IPS-NIHi11 (cell line): ENCODE measurements around the gene PAX6.
"Not testable (repeated sequence)": the region's sequence is repeated elsewhere in the genome, so short reads cannot be mapped to it uniquely, and the experiment has no call there.

ENCODE experiments used
- DNase-seq: peaks from one replicate; pipeline ENCODE4 v3.0.0; 2012; ENCODE audit warnings: mixed read lengths, low spot score

PAX6 gene

GRCh38 chr11:31767685-31768084, 43.4 kb downstream of the PAX6 start:
- no peak for DNase-seq

GRCh38 chr11:31767066-31767465, 44.1 kb downstream of the PAX6 start:
- DNase-seq, result no peak

- no peak for DNase-seq
These were observed 46.4 kb downstream of the PAX6 start for GRCh38 chr11:31764766-31765165.

GRCh38 chr11:31764261-31764660, 46.9 kb downstream of the PAX6 start:
- DNase-seq, result no peak

GRCh38 chr11:31763296-31763695, 47.8 kb downstream of the PAX6 start:
- no peak for DNase-seq

- no peak for DNase-seq
These were observed 49.5 kb downstream of the PAX6 start for GRCh38 chr11:31761636-31762035.

GRCh38 chr11:31757260-31757835, 53.8 kb downstream of the PAX6 start:
- no peak for DNase-seq

- DNase-seq, result no peak
These were observed 63.5 kb downstream of the PAX6 start for GRCh38 chr11:31747581-31747980.

GRCh38 chr11:31740731-31741368, 70.3 kb downstream of the PAX6 start:
- not testable (repeated sequence) for DNase-seq

- no peak for DNase-seq
These were observed 71.0 kb downstream of the PAX6 start for GRCh38 chr11:31740131-31740530.
